Measurements from ENCODE around the gene CPTP. TPM values are rescaled to one million over a fixed set of nuclear protein-coding genes. Genes with fewer than 3 reads are reported as not detected.
A peak's percentile ranks its signal among the peaks of the same experiment; 100 is the strongest.

CPTP gene
- total and polyA plus RNA-seq, 8 donors, result 6.6 to 226 (median 22.8) TPM

DNA sequence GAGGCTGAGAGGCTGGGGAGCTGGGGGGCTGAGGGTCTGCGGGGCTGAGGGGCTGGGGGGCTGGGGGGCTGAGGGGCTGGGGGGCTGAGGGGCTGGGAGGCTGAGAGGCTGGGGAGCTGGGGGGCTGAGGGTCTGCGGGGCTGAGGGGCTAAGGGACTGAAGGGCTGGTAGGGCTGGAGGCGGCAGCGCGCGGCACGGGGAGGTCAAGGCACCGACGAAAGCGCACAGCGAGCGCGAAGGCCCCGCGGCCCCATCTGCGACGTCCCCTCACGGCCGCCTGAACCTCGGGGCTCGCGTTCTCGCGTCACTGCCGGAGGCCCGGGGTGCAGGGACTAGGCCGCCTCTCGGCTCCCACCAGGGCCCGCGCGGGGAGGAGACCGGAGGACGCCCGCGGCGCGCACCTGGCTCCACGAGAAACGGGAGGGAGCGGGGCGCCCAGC is 498 bp upstream of the CPTP start:
- H3K27me3 ChIP-seq, result no peaks in the 10 kb centered on the region
- intact Hi-C loops (cut with DNase I; ENCODE audit: low total_unique reads), result no loop called here
- TF ChIP-seq, protein P1, sequence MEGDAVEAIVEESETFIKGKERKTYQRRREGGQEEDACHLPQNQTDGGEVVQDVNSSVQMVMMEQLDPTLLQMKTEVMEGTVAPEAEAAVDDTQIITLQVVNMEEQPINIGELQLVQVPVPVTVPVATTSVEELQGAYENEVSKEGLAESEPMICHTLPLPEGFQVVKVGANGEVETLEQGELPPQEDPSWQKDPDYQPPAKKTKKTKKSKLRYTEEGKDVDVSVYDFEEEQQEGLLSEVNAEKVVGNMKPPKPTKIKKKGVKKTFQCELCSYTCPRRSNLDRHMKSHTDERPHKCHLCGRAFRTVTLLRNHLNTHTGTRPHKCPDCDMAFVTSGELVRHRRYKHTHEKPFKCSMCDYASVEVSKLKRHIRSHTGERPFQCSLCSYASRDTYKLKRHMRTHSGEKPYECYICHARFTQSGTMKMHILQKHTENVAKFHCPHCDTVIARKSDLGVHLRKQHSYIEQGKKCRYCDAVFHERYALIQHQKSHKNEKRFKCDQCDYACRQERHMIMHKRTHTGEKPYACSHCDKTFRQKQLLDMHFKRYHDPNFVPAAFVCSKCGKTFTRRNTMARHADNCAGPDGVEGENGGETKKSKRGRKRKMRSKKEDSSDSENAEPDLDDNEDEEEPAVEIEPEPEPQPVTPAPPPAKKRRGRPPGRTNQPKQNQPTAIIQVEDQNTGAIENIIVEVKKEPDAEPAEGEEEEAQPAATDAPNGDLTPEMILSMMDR (IDR thresholded peaks at IDR 0.05), result no peak
- no peak for TF ChIP-seq EP300 (IDR thresholded peaks at IDR 0.05)
- TF ChIP-seq POLR2A (IDR thresholded peaks at IDR 0.05), result no peak
- H3K27ac ChIP-seq, result peak overlapping the region; percentile 82 to 96 (median 89)
- H3K9me3 ChIP-seq, result no peaks in the 10 kb centered on the region
- peak overlapping the region; percentile 97 to 99 (median 98) for H3K4me3 ChIP-seq
- 0 to 1% (median 0%) methylated on average over 1 to 40 of the region's 41 CpGs for WGBS, 5 donors
- no peak for DNase-seq
- H3K36me3 ChIP-seq, result peaks cover 21 to 64% (median 52%) of the 10 kb centered on the region in 4 donors
- H3K4me1 ChIP-seq, result peaks cover 40 to 67% (median 65%) of the 10 kb centered on the region in 4 donors

DNA sequence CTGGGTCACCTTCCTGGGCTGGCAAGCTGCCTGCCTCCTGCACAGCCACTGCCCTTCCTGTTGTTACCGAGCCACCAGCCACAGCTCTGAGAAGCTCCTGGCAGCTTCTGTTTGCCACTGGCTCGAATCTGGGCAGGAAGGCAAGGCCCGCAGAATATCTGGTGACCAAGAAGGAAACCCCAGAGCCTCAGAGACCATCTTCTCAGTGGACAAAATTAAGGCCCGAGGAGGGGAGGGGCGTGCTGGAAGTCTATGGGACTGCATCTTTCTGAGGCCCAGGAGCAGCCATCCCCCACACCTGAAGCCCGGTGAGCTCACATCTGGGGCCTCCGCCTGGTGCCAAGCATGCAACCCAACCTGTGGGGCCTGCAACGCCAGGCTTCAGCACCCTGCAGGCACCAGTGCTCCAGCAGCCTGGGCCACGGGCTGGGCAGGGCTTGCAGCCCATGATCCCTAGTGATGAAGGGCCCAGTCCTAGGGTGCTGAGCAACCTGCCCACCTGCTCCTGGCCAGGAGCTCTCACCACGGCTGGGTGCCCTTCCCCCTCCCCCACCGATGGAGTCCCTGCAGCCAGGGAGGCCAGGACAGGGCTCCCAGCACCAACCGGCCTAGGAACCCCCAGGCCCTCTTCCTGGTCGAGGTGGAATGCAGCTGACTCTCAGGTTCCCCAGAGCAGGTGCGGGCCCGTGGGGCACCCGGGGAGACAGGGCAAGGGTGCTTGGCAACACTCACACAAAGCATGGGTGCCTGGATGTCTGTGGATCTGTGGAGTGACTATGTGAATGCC is 879 bp downstream of the CPTP start:
- Histone ChIP-seq H3K36me3 (peaks cover 16 to 52% (median 38%) of the 10 kb centered on the region in 4 donors), H3K4me3 (peak overlapping the region; percentile 97 to 99 (median 98)), H3K9me3 (no peaks in the 10 kb centered on the region), H3K27me3 (no peaks in the 10 kb centered on the region), H3K4me1 (peaks cover 40 to 64% (median 60%) of the 10 kb centered on the region in 4 donors), H3K27ac (peak overlapping the region; percentile 86 to 96 (median 90))
- TF ChIP-seq POLR2A (IDR thresholded peaks at IDR 0.05), result no peak
- TF ChIP-seq POLR2AphosphoS5 (IDR thresholded peaks at IDR 0.05), result peak in 1 of 3 donors; percentile 3
- intact Hi-C loops (cut with DNase I; ENCODE audit: low total_unique reads), result no loop called here
- WGBS, 5 donors, result 15 to 39% (median 32%) methylated on average over 12 to 16 of the region's 16 CpGs
- DNase-seq, result peak in 1 of 2 donors; percentile 80

DNA sequence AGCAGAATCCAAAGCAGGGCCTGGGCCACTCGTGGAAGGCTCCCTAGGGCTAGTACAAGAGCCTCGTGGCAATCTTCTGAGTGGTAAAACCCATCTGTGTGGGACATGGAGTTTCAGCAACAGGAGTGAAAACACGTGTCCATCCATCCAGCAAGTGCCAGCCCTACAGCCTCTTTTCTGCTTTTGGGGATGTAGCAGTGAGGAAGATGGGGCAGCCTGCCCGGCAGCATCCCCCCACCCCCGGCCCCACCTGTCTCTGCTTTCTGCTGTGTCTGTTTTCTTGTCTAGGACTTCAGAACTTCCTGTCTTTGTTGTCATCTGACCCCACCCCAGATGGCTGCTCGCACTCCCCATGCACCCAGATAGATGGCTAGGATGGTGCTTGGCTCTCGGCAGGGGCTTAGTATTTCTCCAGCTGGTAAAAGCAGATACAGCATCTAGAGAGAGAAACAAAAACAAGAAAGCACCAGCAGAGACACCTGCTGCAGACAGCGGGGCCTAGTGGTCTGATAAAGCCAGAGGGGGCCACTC is 1.5 kb downstream of the CPTP start:
- 47 to 62% (median 59%) methylated on average over 8 of the region's 8 CpGs for WGBS, 5 donors

DNA sequence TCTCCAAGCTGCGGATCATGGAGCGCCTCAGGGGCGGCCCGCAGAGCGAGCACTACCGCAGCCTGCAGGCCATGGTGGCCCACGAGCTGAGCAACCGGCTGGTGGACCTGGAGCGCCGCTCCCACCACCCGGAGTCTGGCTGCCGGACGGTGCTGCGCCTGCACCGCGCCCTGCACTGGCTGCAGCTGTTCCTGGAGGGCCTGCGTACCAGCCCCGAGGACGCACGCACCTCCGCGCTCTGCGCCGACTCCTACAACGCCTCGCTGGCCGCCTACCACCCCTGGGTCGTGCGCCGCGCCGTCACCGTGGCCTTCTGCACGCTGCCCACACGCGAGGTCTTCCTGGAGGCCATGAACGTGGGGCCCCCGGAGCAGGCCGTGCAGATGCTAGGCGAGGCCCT is 2.7 kb downstream of the CPTP start:
- no peaks in the 10 kb centered on the region for H3K27me3 ChIP-seq
- peaks cover 29 to 64% (median 60%) of the 10 kb centered on the region in 4 donors for H3K4me1 ChIP-seq
- H3K9me3 ChIP-seq, result no peaks in the 10 kb centered on the region
- TF ChIP-seq POLR2A (IDR thresholded peaks at IDR 0.05) (no peak), POLR2AphosphoS5 (IDR thresholded peaks at IDR 0.05) (no peak), EP300 (IDR thresholded peaks at IDR 0.05) (no peak)
- TF ChIP-seq, protein P1 (IDR thresholded peaks at IDR 0.05), result no peak
- intact Hi-C loops (cut with DNase I; ENCODE audit: low total_unique reads), result no loop called here
- DNase-seq, result no peak
- WGBS, 5 donors, result 87 to 92% (median 91%) methylated on average over 38 to 40 of the region's 40 CpGs
- peaks cover 16 to 36% (median 25%) of the 10 kb centered on the region in 4 donors for H3K36me3 ChIP-seq
- no peak overlapping the region for H3K27ac ChIP-seq
- H3K4me3 ChIP-seq, result no peak overlapping the region

More for the DNA sequence above, 1.5 kb downstream of the CPTP start:
- peak overlapping the region; percentile 86 to 96 (median 90) for H3K27ac ChIP-seq
- peaks cover 41 to 65% (median 60%) of the 10 kb centered on the region in 4 donors for H3K4me1 ChIP-seq
- H3K9me3 ChIP-seq, result no peaks in the 10 kb centered on the region
- H3K4me3 ChIP-seq, result peak overlapping the region; percentile 97 to 99 (median 98)
- intact Hi-C loops (cut with DNase I; ENCODE audit: low total_unique reads), result no loop called here
- no peaks in the 10 kb centered on the region for H3K27me3 ChIP-seq
- TF ChIP-seq, protein P1 (IDR thresholded peaks at IDR 0.05), result no peak
- TF ChIP-seq EP300 (IDR thresholded peaks at IDR 0.05) (no peak), POLR2AphosphoS5 (IDR thresholded peaks at IDR 0.05) (no peak), POLR2A (IDR thresholded peaks at IDR 0.05) (no peak)
- peaks cover 16 to 45% (median 31%) of the 10 kb centered on the region in 4 donors for H3K36me3 ChIP-seq
- no peak for DNase-seq
